Testis (tissue), 3 donors: ENCODE measurements around the gene TM9SF4. TPM values are rescaled to one million over a fixed set of nuclear protein-coding genes. Genes with fewer than 3 reads are reported as not detected.

Source experiments
- DNase-seq: peaks from one replicate; pipeline ENCODE4 v3.0.0-alpha.2; 2019
- H3K27ac ChIP-seq, 2 donors: fragments of 200-600 bp; sonication (generic); one replicate each; pipeline ENCODE4 v1.5.1; 2019
- H3K27me3 ChIP-seq: fragments of 200-600 bp; sonication (generic); one replicate; pipeline ENCODE4 v1.5.1; 2019
- H3K36me3 ChIP-seq: fragments of 200-600 bp; sonication (generic); one replicate; pipeline ENCODE4 v1.5.1; 2017; ENCODE audit warnings: low read depth; ENCODE audit errors: missing control alignments
- H3K4me1 ChIP-seq: fragments of 200-600 bp; sonication (generic); one replicate; pipeline ENCODE4 v1.5.1; 2019
- H3K4me3 ChIP-seq, 2 donors: fragments of 200-600 bp; sonication (generic); one replicate each; pipeline ENCODE4 v1.5.1; 2017 to 2019
- H3K9me3 ChIP-seq: fragments of 200-600 bp; sonication (generic); one replicate; pipeline ENCODE4 v1.5.1; 2017
- CTCF ChIP-seq, 3 experiments: fragments of 450-650 bp in 2 of 3; fragments of 200-600 bp in 1 of 3; sonication (generic) in 1 of 3; IDR thresholded peaks; one replicate each; pipeline ENCODE4 v1.5.1; 2016 to 2019; ENCODE audit warnings: antibody characterized with exemption in 3 of 3, mild to moderate bottlenecking in 2 of 3, moderate library complexity in 1 of 3
- POLR2A ChIP-seq: fragments of 450-650 bp; IDR thresholded peaks from one replicate; pipeline ENCODE4 v1.6.1; 2017; ENCODE audit warnings: antibody characterized with exemption, mild to moderate bottlenecking, moderate library complexity
- WGBS, 2 donors: methylation state at CpG; one replicate each; pipeline ENCODE4 v1.1.5; 2018; 5-methylcytosine and 5-hydroxymethylcytosine counted together
- intact Hi-C: fragments of 100-400 bp; cut with DNase I; formaldehyde crosslinking; loops from one replicate; pipeline ENCODE4 v1.15.1; 2023; ENCODE audit warnings: low total_unique reads
- polyA plus RNA-seq: library from polyadenylated mRNA; stranded (reverse); fragments of 350-450 nt; fragmentation: Illumina TruSeq; extraction: RNeasy Lipid Tissue Mini Kit (QIAGEN cat#74804); gene quantifications from one replicate; pipeline ENCODE4 v1.2.3, GENCODE V29; 2014; ENCODE audit warnings: low read depth, low replicate concordance; ENCODE audit not compliant: insufficient read depth
- total RNA-seq, 2 donors: library from RNA; depleted of rRNA; stranded (reverse); fragments of >200 nt; gene quantifications; one replicate each; pipeline ENCODE4 v1.2.3, GENCODE V29; 2016

The TM9SF4 gene
- total and polyA plus RNA-seq, 3 donors from 2014 or later = 53.2 to 55.8 (median 54.3) TPM

GRCh38 chr20:32108814-32109391 lies 611 bp upstream of the TM9SF4 start:
- Histone ChIP-seq H3K36me3 (no peaks in the 10 kb centered on the region), H3K27me3 (no peaks in the 10 kb centered on the region), H3K4me3 (peak overlapping the region; percentile 90 to 97), H3K4me1 (peaks cover 12% of the 10 kb centered on the region), H3K27ac (peak overlapping the region; percentile 96 to 99), H3K9me3 (no peaks in the 10 kb centered on the region)
- TF ChIP-seq POLR2A = no peak
- TF ChIP-seq CTCF (IDR thresholded peaks at IDR 0.05) = no peak
- intact Hi-C loops = loop anchor here (5.0 kb wide), 1 partner anchor 98 kb away; the partner anchor contains the start of genes PLAGL2 and POFUT1
- no peak for DNase-seq
- 49 to 61% methylated on average over 5 of the region's 5 CpGs for whole genome bisulfite sequencing, 2 donors

- Histone ChIP-seq H3K4me1 (peaks cover 12% of the 10 kb centered on the region), H3K9me3 (no peaks in the 10 kb centered on the region), H3K27ac (peak overlapping the region; percentile 96 to 99), H3K27me3 (no peaks in the 10 kb centered on the region), H3K36me3 (no peaks in the 10 kb centered on the region), H3K4me3 (peak overlapping the region; percentile 90 to 97)
- intact Hi-C loops = no loop called here
- no peak for DNase-seq
- TF ChIP-seq POLR2A (no peak), CTCF (IDR thresholded peaks at IDR 0.05) (no peak)
- WGBS, 2 donors = 1 to 4% methylated on average over 8 of the region's 8 CpGs
Observed at GRCh38 chr20:32110173-32110704, 725 bp downstream of the TM9SF4 start.

GRCh38 chr20:32110727-32111126 lies 1.2 kb downstream of the TM9SF4 start:
- DNase-seq = no peak
- no peaks in the 10 kb centered on the region for H3K9me3 ChIP-seq
- TF ChIP-seq POLR2A = no peak
- TF ChIP-seq CTCF (IDR thresholded peaks at IDR 0.05) = no peak
- 45 to 54% methylated on average over 3 of the region's 3 CpGs for WGBS, 2 donors
- H3K27ac ChIP-seq = no peak overlapping the region
- intact Hi-C loops = no loop called here
- no peak overlapping the region for H3K4me3 ChIP-seq
- peaks cover 12% of the 10 kb centered on the region for H3K4me1 ChIP-seq
- no peaks in the 10 kb centered on the region for H3K27me3 ChIP-seq
- H3K36me3 ChIP-seq = no peaks in the 10 kb centered on the region

DNA sequence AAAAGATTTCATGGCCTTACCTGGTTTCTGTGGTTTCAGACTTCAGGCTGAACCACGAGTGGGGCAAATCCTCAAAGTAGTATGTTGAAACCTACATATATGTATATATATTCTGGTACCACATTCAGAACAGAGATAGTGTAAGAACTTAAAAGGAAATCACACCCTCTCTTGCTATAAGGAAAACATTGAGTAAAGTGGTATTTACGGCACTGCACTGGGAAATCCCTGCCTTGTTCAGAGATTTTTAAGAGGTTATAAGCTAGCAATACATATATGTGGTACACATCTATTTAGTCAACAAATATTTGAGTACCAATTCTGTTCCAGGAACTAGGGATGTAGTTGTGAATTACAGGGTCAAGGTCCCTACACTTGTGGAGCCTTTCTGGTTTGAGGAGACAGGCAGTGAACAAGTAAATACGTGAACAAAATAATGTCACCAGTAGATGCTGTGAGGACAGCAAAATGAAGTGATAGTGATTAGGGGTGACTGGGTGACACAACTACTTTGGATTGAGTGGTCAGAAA lies 1.7 kb downstream of the TM9SF4 start:
- no peak overlapping the region for H3K27ac ChIP-seq
- H3K4me1 ChIP-seq = peaks cover 13% of the 10 kb centered on the region
- WGBS, 2 donors = 63 to 70% methylated on average over 3 of the region's 3 CpGs

More for the DNA sequence above, 1.7 kb downstream of the TM9SF4 start:
- Histone ChIP-seq H3K36me3 (no peaks in the 10 kb centered on the region), H3K4me3 (no peak overlapping the region), H3K9me3 (no peaks in the 10 kb centered on the region), H3K27me3 (no peaks in the 10 kb centered on the region)
- intact Hi-C loops = no loop called here
- DNase-seq = no peak
- no peak for TF ChIP-seq CTCF (IDR thresholded peaks at IDR 0.05)
- TF ChIP-seq POLR2A = no peak
